HG03159 (cell line): ENCODE measurements around the gene LY6G6F.

Experiments
- ATAC-seq: cut with Tn5 transposase; IDR thresholded peaks from one replicate; pipeline ENCODE4 v1.9.1; 2021; ENCODE audit warnings: mild to moderate bottlenecking, moderate library complexity; ENCODE audit not compliant: unreplicated experiment

Gene LY6G6F

GRCh38 chr6:31737315-31737990, 30.8 kb downstream of the LY6G6F start:
- ATAC-seq = no peak

GRCh38 chr6:31737991-31738979, 31.6 kb downstream of the LY6G6F start:
- peak; percentile 23 for ATAC-seq

GRCh38 chr6:31739639-31740396, 33.2 kb downstream of the LY6G6F start, which contains the start of gene MSH5:
Gene MSH5 (plus strand): TSS chr6:31740005. CDS start chr6:31740467, 462 bp downstream.
- ATAC-seq = peak; percentile 60

- ATAC-seq = no peak
Observed at GRCh38 chr6:31740397-31741223, 33.9 kb downstream of the LY6G6F start.

- no peak for ATAC-seq
Observed at GRCh38 chr6:31741815-31742214, 35.1 kb downstream of the LY6G6F start.

GRCh38 chr6:31742894-31743293, 36.2 kb downstream of the LY6G6F start:
- ATAC-seq = no peak

- no peak for ATAC-seq
Observed at GRCh38 chr6:31744422-31744821, 37.8 kb downstream of the LY6G6F start.

GRCh38 chr6:31749301-31750036, 42.8 kb downstream of the LY6G6F start:
- ATAC-seq = no peak

GRCh38 chr6:31750411-31751022, 43.9 kb downstream of the LY6G6F start:
- ATAC-seq = no peak

- no peak for ATAC-seq
Observed at GRCh38 chr6:31752739-31753319, 46.2 kb downstream of the LY6G6F start.

- ATAC-seq = no peak
Observed at GRCh38 chr6:31758281-31758680, 51.6 kb downstream of the LY6G6F start.
